Skeletal muscle tissue (tissue), 4 donors: Measurements from ENCODE around the gene MAN2C1. TPM values are rescaled to one million over a fixed set of nuclear protein-coding genes. Genes with fewer than 3 reads are reported as not detected.
"Not testable (repeated sequence)": the region's sequence is repeated elsewhere in the genome, so short reads cannot be mapped to it uniquely, and the experiment has no call there.

ENCODE experiments used
- H3K27ac ChIP-seq: one replicate; pipeline ENCODE4 v1.7.0; 2013; ENCODE audit warnings: mild to moderate bottlenecking, low read depth, low read length, inconsistent platforms
- H3K27me3 ChIP-seq, 3 donors: one replicate each; pipeline ENCODE4 v1.7.0; 2013; ENCODE audit warnings: low read length in 3 of 3; ENCODE audit not compliant: control insufficient read depth in 3 of 3, insufficient read depth in 3 of 3
- H3K36me3 ChIP-seq, 3 donors: one replicate each; pipeline ENCODE4 v1.7.0; 2013; ENCODE audit warnings: low read length in 3 of 3; ENCODE audit not compliant: control insufficient read depth in 3 of 3, insufficient read depth in 3 of 3
- H3K4me1 ChIP-seq, 3 donors: one replicate each; pipeline ENCODE4 v1.7.0; 2013; ENCODE audit warnings: low read length in 3 of 3, mild to moderate bottlenecking in 3 of 3; ENCODE audit not compliant: control insufficient read depth in 3 of 3, insufficient read depth in 3 of 3
- H3K4me3 ChIP-seq, 3 donors: one replicate each; pipeline ENCODE4 v1.7.0; 2013; ENCODE audit warnings: low read length in 3 of 3
- H3K9ac ChIP-seq, 3 donors: one replicate each; pipeline ENCODE4 v1.7.0; 2013; ENCODE audit warnings: low read length in 3 of 3, mild to moderate bottlenecking in 3 of 3, moderate library complexity in 2 of 3, low read depth in 1 of 3
- H3K9me3 ChIP-seq, 3 donors: one replicate each; pipeline ENCODE4 v1.7.0; 2013; ENCODE audit warnings: low read length in 3 of 3; ENCODE audit not compliant: control insufficient read depth in 3 of 3
- total RNA-seq: library from RNA; depleted of rRNA; stranded (reverse); fragments of >200 nt; gene quantifications from one replicate; pipeline ENCODE4 v1.2.3, GENCODE V29; 2014
- donor health status: Osteomylitis.

MAN2C1 gene
- total RNA-seq: 80.4 TPM

GRCh38 chr15:75367913-75368688 is at the start of gene MAN2C1:
Gene MAN2C1, minus strand, starts transcription at chr15:75368607. Its CDS starts 24 bp downstream, at chr15:75368583.
- Histone ChIP-seq H3K9me3 (no peaks in the 10 kb centered on the region), H3K9ac (peak within 1 kb of the TSS; percentile 93 to 99 (median 98)), H3K4me1 (peaks cover 20 to 22% (median 22%) of the 10 kb centered on the region in 3 donors), H3K27ac (peak within 1 kb of the TSS; percentile 94), H3K27me3 (no peaks in the 10 kb centered on the region), H3K4me3 (peak within 1 kb of the TSS; percentile 83 to 94 (median 92)), H3K36me3 (peaks cover 44 to 54% (median 51%) of the 10 kb centered on the region in 3 donors)

- H3K4me1 ChIP-seq: no peaks in the 10 kb centered on the region
- peaks cover 11 to 31% (median 21%) of the 10 kb centered on the region in 3 donors for H3K36me3 ChIP-seq
- no peaks in the 10 kb centered on the region for H3K27me3 ChIP-seq
- no peaks in the 10 kb centered on the region for H3K9me3 ChIP-seq
- H3K4me3 ChIP-seq: no peak overlapping the region
- no peak overlapping the region for H3K27ac ChIP-seq
- no peak overlapping the region for H3K9ac ChIP-seq
Measured at GRCh38 chr15:75416584-75416983, 48.2 kb upstream of the MAN2C1 start.

GRCh38 chr15:75410196-75410595 is 41.8 kb upstream of the MAN2C1 start:
- Histone ChIP-seq H3K9me3 (no peaks in the 10 kb centered on the region), H3K4me1 (no peaks in the 10 kb centered on the region), H3K9ac (no peak overlapping the region), H3K36me3 (peaks cover 44 to 64% (median 62%) of the 10 kb centered on the region in 3 donors), H3K27ac (no peak overlapping the region), H3K27me3 (no peaks in the 10 kb centered on the region), H3K4me3 (no peak overlapping the region)

GRCh38 chr15:75407083-75407482 is 38.7 kb upstream of the MAN2C1 start:
- Histone ChIP-seq H3K4me1 (no peaks in the 10 kb centered on the region), H3K4me3 (no peak overlapping the region), H3K27ac (no peak overlapping the region), H3K9ac (no peak overlapping the region), H3K9me3 (no peaks in the 10 kb centered on the region), H3K27me3 (no peaks in the 10 kb centered on the region), H3K36me3 (peaks cover 37 to 57% (median 52%) of the 10 kb centered on the region in 3 donors)

GRCh38 chr15:75403892-75404291 is 35.5 kb upstream of the MAN2C1 start:
- Histone ChIP-seq H3K4me1 (no peaks in the 10 kb centered on the region), H3K9me3 (no peaks in the 10 kb centered on the region), H3K36me3 (peaks cover 28 to 53% (median 39%) of the 10 kb centered on the region in 3 donors)

GRCh38 chr15:75397494-75397893 is 29.1 kb upstream of the MAN2C1 start:
- Histone ChIP-seq H3K9ac (no peak overlapping the region), H3K9me3 (no peaks in the 10 kb centered on the region), H3K4me3 (no peak overlapping the region), H3K27me3 (no peaks in the 10 kb centered on the region), H3K4me1 (no peaks in the 10 kb centered on the region), H3K27ac (no peak overlapping the region), H3K36me3 (peaks cover 35 to 79% (median 63%) of the 10 kb centered on the region in 3 donors)

More at GRCh38 chr15:75403892-75404291, 35.5 kb upstream of the MAN2C1 start:
- H3K27ac ChIP-seq: no peak overlapping the region
- no peak overlapping the region for H3K9ac ChIP-seq
- H3K4me3 ChIP-seq: no peak overlapping the region
- H3K27me3 ChIP-seq: no peaks in the 10 kb centered on the region

- no peaks in the 10 kb centered on the region for H3K4me1 ChIP-seq
- no peak overlapping the region for H3K4me3 ChIP-seq
- no peaks in the 10 kb centered on the region for H3K9me3 ChIP-seq
- peaks cover 46 to 80% (median 77%) of the 10 kb centered on the region in 3 donors for H3K36me3 ChIP-seq
- H3K27me3 ChIP-seq: no peaks in the 10 kb centered on the region
- H3K27ac ChIP-seq: no peak overlapping the region
- H3K9ac ChIP-seq: no peak overlapping the region
Measured at GRCh38 chr15:75389791-75390382, 21.5 kb upstream of the MAN2C1 start.

GRCh38 chr15:75383986-75384385 is 15.6 kb upstream of the MAN2C1 start:
- peaks cover 41 to 74% (median 65%) of the 10 kb centered on the region in 3 donors for H3K36me3 ChIP-seq
- H3K27me3 ChIP-seq, H3K4me1 ChIP-seq: not testable (repeated sequence)

GRCh38 chr15:75380773-75381172 is 12.4 kb upstream of the MAN2C1 start:
- Histone ChIP-seq H3K27ac (no peak overlapping the region), H3K36me3 (peaks cover 23 to 61% (median 45%) of the 10 kb centered on the region in 3 donors), H3K27me3 (no peaks in the 10 kb centered on the region), H3K4me1 (no peaks in the 10 kb centered on the region), H3K4me3 (no peak overlapping the region), H3K9me3 (no peaks in the 10 kb centered on the region), H3K9ac (no peak overlapping the region)

More at GRCh38 chr15:75383986-75384385, 15.6 kb upstream of the MAN2C1 start:
- H3K9ac ChIP-seq, H3K27ac ChIP-seq, H3K9me3 ChIP-seq, H3K4me3 ChIP-seq: not testable (repeated sequence)
